ENCODE data around the gene NAA60.
"Not testable (repeated sequence)": the region's sequence is repeated elsewhere in the genome, so short reads cannot be mapped to it uniquely, and the experiment has no call there.

The NAA60 gene

DNA sequence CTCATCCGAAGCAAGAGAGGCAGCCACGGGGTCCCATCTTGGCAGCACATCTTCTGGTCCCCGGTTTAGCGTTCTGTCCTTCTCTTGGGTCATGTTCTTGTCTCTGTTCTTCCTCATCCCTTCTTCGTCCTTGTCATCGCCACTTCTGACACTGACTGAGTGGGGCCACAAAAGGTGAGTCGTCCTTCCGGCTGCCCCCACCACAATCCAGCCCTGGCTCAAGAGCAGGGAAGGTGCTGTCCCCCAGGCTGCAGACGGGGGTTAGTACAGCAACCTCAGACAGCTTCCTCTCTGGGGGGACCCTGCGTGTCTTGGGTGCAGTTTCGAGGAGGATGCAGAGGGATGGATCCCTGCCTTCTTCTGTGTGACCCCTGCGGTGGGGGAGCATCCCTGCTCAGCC, 21.8 kb downstream of the NAA60 start:
- DNase-seq, result no peak

GRCh38 chr16:3465911-3466584, 22.6 kb downstream of the NAA60 start:
- no peak for DNase-seq

- DNase-seq, result no peak
Observed at GRCh38 chr16:3467182-3467581, 23.7 kb downstream of the NAA60 start.

- peak; percentile 48 for DNase-seq
Observed at GRCh38 chr16:3467921-3468320, 24.4 kb downstream of the NAA60 start.

DNA sequence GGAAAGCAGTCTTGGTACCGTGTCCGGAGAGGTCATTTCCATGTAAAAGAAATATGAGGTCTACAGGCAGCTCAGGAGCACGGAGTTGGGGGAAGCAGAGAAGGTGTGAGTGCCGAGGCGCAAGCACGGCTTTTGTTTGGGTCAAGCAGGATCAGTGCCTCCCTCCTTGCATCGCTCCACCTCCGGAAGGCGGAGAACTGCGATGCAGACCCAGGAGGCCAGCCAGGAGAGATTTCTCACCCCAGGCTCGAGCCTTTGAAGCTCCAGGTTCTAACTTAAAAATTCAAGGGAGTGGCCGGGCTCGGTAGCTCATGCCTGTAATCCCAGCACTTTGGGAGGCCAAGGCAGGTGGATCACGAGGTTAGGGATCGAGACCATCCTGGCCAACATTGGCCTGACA, 25.0 kb downstream of the NAA60 start:
- no peak for DNase-seq

DNA sequence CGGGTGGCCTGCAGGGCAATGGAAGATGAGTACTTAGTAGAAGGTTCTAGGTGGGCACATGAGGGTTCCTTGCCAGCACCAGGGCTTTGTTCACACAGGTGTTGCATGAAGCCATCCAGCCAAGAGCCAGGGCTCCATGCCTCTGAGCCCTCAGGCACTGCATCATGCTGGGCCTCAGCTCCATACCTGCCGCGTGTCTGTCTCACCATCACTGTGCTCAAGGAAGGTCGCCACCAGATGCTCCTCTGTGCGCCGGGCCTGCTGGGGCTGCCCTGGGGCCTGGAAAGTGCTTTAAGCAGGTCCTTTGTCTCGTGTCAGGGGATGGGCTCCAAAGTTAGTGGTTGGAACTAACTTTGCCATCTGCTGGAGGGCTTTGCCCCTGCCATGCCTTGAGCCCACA, 26.3 kb downstream of the NAA60 start:
- no peak for DNase-seq

- no peak for DNase-seq
Observed at GRCh38 chr16:3470723-3471122, 27.2 kb downstream of the NAA60 start.

GRCh38 chr16:3471518-3472176, 28.2 kb downstream of the NAA60 start:
- no peak for DNase-seq

- DNase-seq, result peak; percentile 59
Observed at GRCh38 chr16:3472878-3473595, 29.6 kb downstream of the NAA60 start.

DNA sequence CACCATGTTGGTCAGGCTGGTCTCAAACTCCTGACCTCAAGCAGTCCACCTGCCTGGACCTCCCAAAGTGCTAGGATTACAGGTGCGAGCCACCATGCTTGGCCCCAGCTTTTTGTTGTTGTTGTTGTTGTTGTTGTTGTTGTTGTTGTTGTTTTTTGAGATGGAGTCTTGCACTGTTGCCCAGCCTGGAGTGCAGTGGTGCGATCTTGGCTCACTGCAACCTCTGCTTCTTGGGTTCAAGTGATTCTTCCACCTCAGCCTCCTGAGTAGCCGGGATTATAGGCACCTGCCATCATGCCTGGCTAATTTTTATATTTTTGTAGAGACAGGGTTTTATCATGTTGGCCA, 30.1 kb downstream of the NAA60 start:
- DNase-seq, result not testable (repeated sequence)

GRCh38 chr16:3474136-3474779, 30.8 kb downstream of the NAA60 start:
- DNase-seq, result no peak

GRCh38 chr16:3474870-3475269, 31.4 kb downstream of the NAA60 start:
- DNase-seq, result not testable (repeated sequence)

DNA sequence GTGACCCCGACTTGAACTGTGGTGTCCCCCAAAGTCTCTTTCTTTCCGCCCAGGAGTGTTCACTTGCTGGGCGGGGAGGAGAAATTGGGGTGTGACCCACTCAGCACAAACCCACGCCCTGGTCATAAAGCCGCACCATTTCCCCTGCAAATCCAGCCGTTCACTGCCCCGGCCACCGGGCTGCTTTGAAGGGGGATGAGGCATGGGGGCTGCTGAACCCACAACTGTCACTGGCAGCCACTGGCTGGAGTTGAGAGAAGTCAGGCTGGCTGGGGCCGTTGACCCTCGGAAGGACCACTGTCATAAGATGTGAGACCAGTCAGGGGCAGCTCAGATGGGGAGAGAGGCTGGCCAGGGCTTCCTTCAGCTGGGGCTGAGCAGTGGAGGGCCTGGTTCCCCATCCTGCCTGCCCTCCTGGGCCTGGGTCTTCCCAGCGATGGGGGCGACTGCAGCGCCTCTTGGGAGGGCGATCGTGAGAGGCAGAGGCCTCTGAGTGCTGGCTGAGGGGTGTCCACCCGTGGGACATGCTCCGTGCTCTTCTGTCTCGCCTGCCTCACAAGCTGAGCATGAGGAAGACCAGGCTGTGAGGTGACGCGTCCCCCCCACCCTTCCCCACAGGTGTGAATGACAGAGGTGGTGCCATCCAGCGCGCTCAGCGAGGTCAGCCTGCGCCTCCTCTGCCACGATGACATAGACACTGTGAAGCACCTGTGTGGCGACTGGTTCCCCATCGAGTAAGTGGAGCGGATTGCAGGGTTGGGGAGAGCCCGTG, 32.3 kb downstream of the NAA60 start:
- DNase-seq, result no peak

- no peak for DNase-seq
Observed at GRCh38 chr16:3476409-3476808, 32.9 kb downstream of the NAA60 start.

DNA sequence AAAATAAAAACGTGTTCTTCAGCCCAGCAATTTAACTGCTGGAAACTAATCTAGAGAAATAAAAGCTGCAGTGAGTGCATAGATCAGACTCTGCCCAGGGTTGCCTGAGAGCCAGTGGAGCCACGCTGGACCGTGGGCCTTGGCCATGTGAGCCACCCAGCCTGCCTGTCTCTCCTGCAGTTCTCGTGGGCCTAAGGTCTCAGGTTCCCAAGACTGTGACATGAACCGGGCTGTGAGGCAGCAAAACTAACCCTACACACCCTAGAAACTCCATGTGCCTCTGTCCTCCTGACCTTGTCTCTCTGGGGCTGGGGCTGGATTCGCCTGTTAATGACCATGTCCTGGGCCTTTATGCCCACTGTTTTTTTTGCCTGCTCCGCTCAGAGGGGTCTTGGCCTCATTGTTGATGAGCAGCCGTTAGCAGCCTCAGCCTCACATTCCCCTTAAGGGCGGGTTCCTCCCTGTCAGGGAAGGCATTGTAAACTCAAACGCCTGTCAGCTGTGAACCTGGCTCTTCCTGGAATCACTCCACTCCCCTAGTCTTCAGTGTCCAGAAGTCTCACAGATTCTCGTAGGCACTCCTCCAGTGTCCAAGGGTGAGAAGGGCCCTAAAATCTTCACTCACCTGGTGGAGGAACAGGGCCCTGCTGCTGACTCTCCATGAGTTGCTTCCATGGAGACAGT, 34.9 kb downstream of the NAA60 start:
- no peak for DNase-seq

- no peak for DNase-seq
Observed at GRCh38 chr16:3479654-3480216, 36.3 kb downstream of the NAA60 start.

GRCh38 chr16:3480901-3481695, 37.6 kb downstream of the NAA60 start:
- DNase-seq, result no peak

DNA sequence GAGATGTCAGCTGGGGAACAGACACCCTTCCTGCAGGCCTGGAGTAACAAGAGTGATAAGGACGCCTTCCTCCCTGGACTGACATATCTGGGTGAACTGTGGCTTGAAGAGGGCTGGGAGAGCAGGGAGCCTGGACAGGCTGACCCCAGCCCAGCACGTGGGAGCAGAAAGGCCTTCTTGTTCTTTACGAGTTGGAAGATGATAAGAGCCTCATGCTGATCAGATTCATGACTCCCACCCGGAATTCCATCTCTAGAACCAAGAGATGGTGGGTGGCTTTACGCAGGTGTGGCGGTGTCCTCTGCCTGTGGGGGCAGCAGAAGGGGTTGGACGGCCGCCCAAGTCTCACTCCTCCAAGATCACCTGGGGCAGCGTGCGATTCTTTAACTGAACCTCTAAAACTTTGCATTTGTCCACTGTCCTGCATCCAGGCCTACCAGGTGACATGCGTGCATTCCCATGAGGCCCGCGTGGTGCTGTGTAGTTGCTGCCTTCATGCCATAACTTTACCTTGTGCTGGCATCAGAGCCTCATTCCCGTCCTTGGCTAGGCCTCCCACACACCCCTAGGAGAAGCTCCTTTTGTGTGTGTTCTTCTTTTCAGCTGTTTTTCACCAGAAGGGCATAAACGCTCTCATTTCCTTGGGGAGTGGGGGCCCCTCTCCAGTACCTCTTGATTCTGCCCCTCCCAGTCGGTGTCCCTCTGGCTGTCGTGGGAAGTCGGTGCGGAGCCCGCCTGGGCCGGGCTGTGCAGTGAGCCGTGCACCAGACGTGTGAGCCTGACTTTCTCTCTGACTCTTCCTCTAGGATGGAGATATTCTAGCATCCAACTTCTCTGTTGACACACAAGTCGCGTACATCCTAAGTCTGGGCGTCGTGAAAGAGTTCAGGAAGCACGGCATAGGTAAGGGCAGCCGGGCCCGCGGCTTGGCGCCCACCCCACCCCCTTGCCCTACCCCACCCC, 38.5 kb downstream of the NAA60 start:
- no peak for DNase-seq

DNA sequence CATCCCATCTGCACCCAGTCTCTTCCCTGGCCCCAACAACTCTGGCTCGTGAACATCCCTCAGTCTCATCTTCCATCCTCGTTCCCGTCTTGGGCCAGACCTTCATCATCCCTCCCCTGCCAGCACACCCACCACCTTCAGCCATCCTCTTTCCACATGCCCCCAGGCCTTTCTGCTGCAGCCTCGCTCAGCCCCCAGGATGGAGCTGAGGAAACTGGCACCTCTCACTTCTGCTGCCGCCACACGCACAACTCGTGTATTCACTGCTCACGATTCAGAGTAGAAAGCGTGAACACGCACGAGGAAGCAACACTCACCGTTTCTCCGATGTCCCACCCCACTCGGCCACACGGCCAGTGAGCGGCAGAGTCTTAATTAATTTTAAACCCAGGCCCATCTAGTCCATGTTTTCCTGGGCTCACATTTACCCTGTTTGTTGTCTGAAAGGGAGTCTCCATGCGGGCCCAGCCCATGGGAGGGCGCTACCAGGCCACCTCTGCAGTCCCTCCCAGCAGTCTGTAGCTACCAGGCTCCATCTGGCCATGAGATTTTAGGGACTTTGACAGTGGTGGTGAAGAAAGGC, 39.3 kb downstream of the NAA60 start:
- DNase-seq, result no peak

All from EL (cell line).